Bronchial epithelial cell (primary cell): ENCODE data around the gene ADGRL3. TPM values are rescaled to one million over a fixed set of nuclear protein-coding genes. Genes with fewer than 3 reads are reported as not detected.

Source experiments
- DNase-seq: peaks from one replicate; pipeline ENCODE4 v3.0.0-alpha.2; 2010; ENCODE audit warnings: low read depth
- FAIRE-seq: peaks from 2 replicates; lab custom pipeline; 2011; peaks lifted over from hg19 to GRCh38; lab: Jason Lieb, UNC
- H3K27me3 ChIP-seq: 2 replicates; pipeline ENCODE4 v1.5.1; 2011; ENCODE audit warnings: low read length; ENCODE audit not compliant: control insufficient read depth, insufficient read depth
- H3K36me3 ChIP-seq: 2 replicates; pipeline ENCODE4 v1.5.1; 2011; ENCODE audit warnings: low read length; ENCODE audit not compliant: control insufficient read depth, insufficient read depth
- H3K4me3 ChIP-seq: 2 replicates; pipeline ENCODE4 v1.5.1; 2011; ENCODE audit warnings: mild to moderate bottlenecking, low read depth, low read length, control low read depth
- total RNA-seq: library from RNA; depleted of rRNA; stranded (reverse); fragments of >200 nt; gene quantifications from 2 replicates; pipeline ENCODE4 v1.2.1, GENCODE V29; 2014
- TF ChIP-seq, protein P1 (sequence below): IDR thresholded peaks from 2 replicates; pipeline ENCODE4 v1.5.1; 2011; ENCODE audit warnings: mild to moderate bottlenecking, moderate library complexity, low read length, control low read depth, inconsistent platforms; ENCODE audit not compliant: insufficient read depth, severe bottlenecking

Gene ADGRL3
- total RNA-seq, 1 donor from 2014 or later = under 0.01 TPM

DNA sequence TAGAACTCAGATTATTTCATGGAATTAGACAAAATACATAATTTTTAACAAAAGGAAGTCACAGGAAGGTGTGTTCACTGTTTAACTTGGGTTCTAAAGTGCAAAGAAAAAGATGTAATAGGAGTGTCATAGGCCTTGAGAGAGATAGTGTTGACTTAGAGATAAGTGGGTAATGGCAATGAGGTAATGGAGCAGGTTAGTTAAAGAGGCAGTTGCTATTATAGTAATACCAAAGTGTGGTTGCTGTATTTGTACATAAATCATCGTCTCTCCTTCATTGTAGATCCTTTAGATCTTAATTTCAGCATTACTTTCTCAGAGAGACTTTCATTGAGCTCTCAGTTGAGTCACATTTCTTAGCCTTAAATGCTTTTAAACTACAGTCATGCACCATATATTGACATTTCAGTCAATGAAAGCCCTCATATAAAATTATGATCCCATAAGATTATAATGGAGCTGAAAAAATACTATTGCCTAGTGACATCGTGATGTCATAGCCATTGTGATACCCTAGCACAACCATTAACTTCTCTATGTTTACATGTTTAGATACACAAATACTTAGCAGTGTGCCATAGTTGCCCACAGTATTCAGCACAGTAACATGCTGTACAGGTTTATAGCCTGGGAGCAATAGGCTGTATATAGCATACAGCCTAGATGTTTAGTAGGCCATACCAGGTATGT lies 245.4 kb downstream of the ADGRL3 start:
- FAIRE-seq = no peak
- Histone ChIP-seq H3K36me3 (no peaks in the 10 kb centered on the region), H3K27me3 (no peaks in the 10 kb centered on the region), H3K4me3 (no peak overlapping the region)
- TF ChIP-seq, protein P1, sequence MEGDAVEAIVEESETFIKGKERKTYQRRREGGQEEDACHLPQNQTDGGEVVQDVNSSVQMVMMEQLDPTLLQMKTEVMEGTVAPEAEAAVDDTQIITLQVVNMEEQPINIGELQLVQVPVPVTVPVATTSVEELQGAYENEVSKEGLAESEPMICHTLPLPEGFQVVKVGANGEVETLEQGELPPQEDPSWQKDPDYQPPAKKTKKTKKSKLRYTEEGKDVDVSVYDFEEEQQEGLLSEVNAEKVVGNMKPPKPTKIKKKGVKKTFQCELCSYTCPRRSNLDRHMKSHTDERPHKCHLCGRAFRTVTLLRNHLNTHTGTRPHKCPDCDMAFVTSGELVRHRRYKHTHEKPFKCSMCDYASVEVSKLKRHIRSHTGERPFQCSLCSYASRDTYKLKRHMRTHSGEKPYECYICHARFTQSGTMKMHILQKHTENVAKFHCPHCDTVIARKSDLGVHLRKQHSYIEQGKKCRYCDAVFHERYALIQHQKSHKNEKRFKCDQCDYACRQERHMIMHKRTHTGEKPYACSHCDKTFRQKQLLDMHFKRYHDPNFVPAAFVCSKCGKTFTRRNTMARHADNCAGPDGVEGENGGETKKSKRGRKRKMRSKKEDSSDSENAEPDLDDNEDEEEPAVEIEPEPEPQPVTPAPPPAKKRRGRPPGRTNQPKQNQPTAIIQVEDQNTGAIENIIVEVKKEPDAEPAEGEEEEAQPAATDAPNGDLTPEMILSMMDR = no peak
- no peak for DNase-seq

DNA sequence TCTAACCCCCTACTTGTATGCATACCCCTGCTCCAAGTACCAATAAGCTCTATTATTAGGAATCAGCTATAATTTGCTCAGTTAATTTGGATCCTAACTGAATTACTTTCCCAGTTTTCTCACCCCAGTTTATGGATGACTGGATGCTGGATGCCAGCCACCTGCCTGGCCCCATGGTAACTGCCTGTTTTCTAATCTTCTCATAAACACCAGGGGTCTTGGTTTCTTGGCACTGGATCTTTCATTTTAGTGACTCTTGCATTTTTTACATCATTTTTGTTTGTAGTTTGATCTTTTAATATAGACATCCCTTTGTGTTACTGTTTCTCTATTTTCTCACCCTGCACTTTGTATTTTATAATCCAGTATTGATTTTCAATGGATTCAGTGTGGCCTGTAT lies 246.8 kb downstream of the ADGRL3 start:
- Histone ChIP-seq H3K36me3 (no peaks in the 10 kb centered on the region), H3K4me3 (no peak overlapping the region), H3K27me3 (no peaks in the 10 kb centered on the region)
- FAIRE-seq (no peak), DNase-seq (no peak)
- TF ChIP-seq, protein P1 = no peak

DNA sequence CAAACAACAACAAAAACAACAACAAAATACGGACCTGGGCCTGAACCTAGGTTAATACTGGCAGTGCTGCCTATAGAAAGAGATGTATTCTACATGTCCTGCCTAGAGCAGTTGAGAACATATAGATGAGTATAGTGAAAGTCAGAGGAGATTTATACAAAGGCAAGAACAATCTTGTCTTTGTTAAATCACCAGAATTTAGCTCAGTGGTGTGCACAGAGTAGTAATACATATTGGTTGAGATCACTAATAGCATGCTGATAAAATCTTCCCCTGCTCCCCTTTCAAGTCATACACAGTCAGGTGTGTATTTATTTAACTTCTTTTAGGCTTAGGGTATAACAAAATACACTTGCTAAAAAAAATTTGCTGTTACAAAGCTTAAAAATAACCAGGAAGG lies 247.8 kb downstream of the ADGRL3 start:
- FAIRE-seq = no peak
- TF ChIP-seq, protein P1 = no peak
- H3K4me3 ChIP-seq = no peak overlapping the region

GRCh38 chr4:61451935-61452334 lies 251.8 kb downstream of the ADGRL3 start:
- Histone ChIP-seq H3K36me3 (no peaks in the 10 kb centered on the region), H3K4me3 (no peak overlapping the region), H3K27me3 (no peaks in the 10 kb centered on the region)
- no peak for DNase-seq
- no peak for FAIRE-seq
- TF ChIP-seq, protein P1 = no peak

More for the DNA sequence above, 247.8 kb downstream of the ADGRL3 start:
- DNase-seq = no peak
- Histone ChIP-seq H3K36me3 (no peaks in the 10 kb centered on the region), H3K27me3 (no peaks in the 10 kb centered on the region)

- H3K36me3 ChIP-seq = no peaks in the 10 kb centered on the region
- FAIRE-seq (no peak), DNase-seq (no peak)
- TF ChIP-seq, protein P1 = no peak
- no peaks in the 10 kb centered on the region for H3K27me3 ChIP-seq
- no peak overlapping the region for H3K4me3 ChIP-seq
These were observed 261.8 kb downstream of the ADGRL3 start for GRCh38 chr4:61461956-61462355.
